SK-N-SH (cell line): Measurements from ENCODE around the gene PZP. TPM values are rescaled to one million over a fixed set of nuclear protein-coding genes. Genes with fewer than 3 reads are reported as not detected.

Experiments used
- CTCF ChIA-PET: fragments of 300-600, 350-600 bp; formaldehyde crosslinking; extraction: SDS; loops from one replicate; lab custom pipeline; 2021; lab: Yijun Ruan, JAX
- POLR2A ChIA-PET: fragments of 350-600 bp; sonication (Branson Sonifier 250); formaldehyde crosslinking; extraction: SDS; loops from one replicate; lab custom pipeline; 2020; ENCODE audit warnings: antibody characterized with exemption, inconsistent platforms; lab: Yijun Ruan, JAX
- DNase-seq: peaks from one replicate; pipeline ENCODE4 v3.0.0; 2012
- H2AFZ ChIP-seq: fragments of 200-600 bp; sonication (generic); 2 replicates; pipeline ENCODE4 v1.8.1; 2016; ENCODE audit warnings: antibody characterized with exemption, mild to moderate bottlenecking, low read depth
- H3F3A ChIP-seq: fragments of 200-600 bp; sonication (generic); replicated peaks from 2 replicates; pipeline ENCODE3; 2016; ENCODE audit warnings: antibody characterized with exemption, mild to moderate bottlenecking; ENCODE audit not compliant: insufficient read depth
- H3K27ac ChIP-seq, 2 experiments: fragments of 200-500 bp in 1 of 2; fragments of 200-600 bp in 1 of 2; sonication (Bioruptor generic) in 1 of 2; sonication (generic), shearing (Covaris generic) in 1 of 2; 2 replicates each; pipeline versions ENCODE4 v1.5.1 to v1.6.1; 2014 to 2016; ENCODE audit warnings: low read depth in 2 of 2, inconsistent platforms in 1 of 2, low read length in 1 of 2, mild to moderate bottlenecking in 1 of 2, mixed read lengths in 1 of 2
- H3K27me3 ChIP-seq: fragments of 200-600 bp; sonication (generic), shearing (Covaris generic); 2 replicates; pipeline ENCODE4 v1.6.1; 2016; ENCODE audit warnings: mixed run types; ENCODE audit not compliant: insufficient read depth
- H3K36me3 ChIP-seq, 2 experiments: fragments of 200-500 bp in 1 of 2; fragments of 200-600 bp in 1 of 2; sonication (Bioruptor generic) in 1 of 2; sonication (generic) in 1 of 2; replicated peaks in 1 of 2; 2 replicates each; pipeline versions ENCODE3 to v1.5.1; 2014 to 2016; ENCODE audit warnings: low read length in 1 of 2, mild to moderate bottlenecking in 1 of 2; ENCODE audit not compliant: insufficient read depth in 2 of 2, control insufficient read depth in 1 of 2
- H3K4me1 ChIP-seq, 2 experiments: fragments of 200-500 bp in 1 of 2; fragments of 200-600 bp in 1 of 2; sonication (Bioruptor generic) in 1 of 2; sonication (generic), shearing (Covaris generic) in 1 of 2; 2 replicates each; pipeline versions ENCODE4 v1.5.1 to v1.6.1; 2014 to 2016; ENCODE audit warnings: low read depth in 1 of 2, low read length in 1 of 2, mixed run types in 1 of 2; ENCODE audit not compliant: insufficient read depth in 2 of 2, control insufficient read depth in 1 of 2
- H3K4me2 ChIP-seq: fragments of 200-600 bp; sonication (generic), shearing (Covaris generic); 2 replicates; pipeline ENCODE4 v1.6.1; 2017; ENCODE audit warnings: mixed run types
- H3K4me3 ChIP-seq, 2 experiments: fragments of 200-500 bp in 1 of 2; fragments of 200-600 bp in 1 of 2; sonication (Bioruptor generic) in 1 of 2; sonication (generic), shearing (Covaris generic) in 1 of 2; 2 replicates each; pipeline versions ENCODE4 v1.5.1 to v1.8.1; 2014 to 2016; ENCODE audit warnings: low read depth in 2 of 2, inconsistent platforms in 1 of 2, low read length in 1 of 2, mild to moderate bottlenecking in 1 of 2, mixed read lengths in 1 of 2, moderate library complexity in 1 of 2
- H3K79me2 ChIP-seq: fragments of 200-600 bp; sonication (generic); 2 replicates; pipeline ENCODE4 v1.8.1; 2017; ENCODE audit warnings: mild to moderate bottlenecking; ENCODE audit not compliant: insufficient read depth
- H3K9ac ChIP-seq: fragments of 200-600 bp; sonication (generic); 2 replicates; pipeline ENCODE4 v1.6.1; 2017; ENCODE audit warnings: mixed run types
- H3K9me2 ChIP-seq: fragments of 200-600 bp; sonication (generic); 2 replicates; pipeline ENCODE4 v1.6.1; 2017; ENCODE audit warnings: mixed run types
- H3K9me3 ChIP-seq: fragments of 200-600 bp; sonication (generic); 2 replicates; pipeline ENCODE4 v1.6.1; 2017; ENCODE audit warnings: mixed run types, mild to moderate bottlenecking, moderate library complexity
- H4K20me1 ChIP-seq: fragments of 200-600 bp; sonication (generic); 2 replicates; pipeline ENCODE4 v1.6.1; 2017; ENCODE audit warnings: mild to moderate bottlenecking, mixed run types; ENCODE audit not compliant: insufficient read depth
- CTCF ChIP-seq: fragments of 200-600 bp; sonication (generic); IDR thresholded peaks from 2 replicates; pipeline ENCODE4 v1.6.1; 2017; ENCODE audit warnings: antibody characterized with exemption, mild to moderate bottlenecking, moderate library complexity
- EP300 ChIP-seq, 2 experiments: IDR thresholded peaks; 2 replicates each; pipeline versions ENCODE4 v1.4.0 to v1.6.1; 2012; ENCODE audit warnings: borderline replicate concordance in 1 of 2, low read depth in 1 of 2, low read length in 1 of 2
- EZH2phosphoT487 ChIP-seq: fragments of 200-600 bp; sonication (generic); IDR thresholded peaks from 2 replicates; pipeline ENCODE4 v1.6.1; 2017; ENCODE audit warnings: low read depth, mixed run types, mild to moderate bottlenecking, antibody characterized with exemption, moderate library complexity, borderline replicate concordance
- FOXJ3 ChIP-seq: sonication (generic); formaldehyde crosslinking; IDR thresholded peaks from 2 replicates; pipeline ENCODE4 v1.5.1; 2020; ENCODE audit warnings: mild to moderate bottlenecking, missing genetic modification reagents
- MXI1 ChIP-seq: IDR thresholded peaks from 2 replicates; pipeline ENCODE4 v1.6.1; 2012; ENCODE audit warnings: mild to moderate bottlenecking, low read depth, low read length, improper control_type of control experiment
- NFIC ChIP-seq: IDR thresholded peaks from 2 replicates; pipeline ENCODE4 v1.4.0; 2012; ENCODE audit warnings: borderline replicate concordance
- POLR2AphosphoS5 ChIP-seq: IDR thresholded peaks from 2 replicates; pipeline ENCODE4 v1.6.1; 2012; ENCODE audit warnings: low read depth, low read length
- REST ChIP-seq: IDR thresholded peaks from 2 replicates; pipeline ENCODE4 v1.6.1; 2012; ENCODE audit warnings: mild to moderate bottlenecking, low read depth, low read length, moderate library complexity
- SIN3A ChIP-seq: IDR thresholded peaks from 2 replicates; pipeline ENCODE4 v1.6.1; 2012; ENCODE audit warnings: low read depth, mild to moderate bottlenecking, low read length, moderate library complexity, borderline replicate concordance
- SMC3 ChIP-seq: IDR thresholded peaks from 2 replicates; pipeline ENCODE4 v1.6.1; 2012; ENCODE audit warnings: low read depth, low read length, improper control_type of control experiment
- TAF1 ChIP-seq: IDR thresholded peaks from 2 replicates; pipeline ENCODE4 v1.6.1; 2012; ENCODE audit warnings: low read depth, mild to moderate bottlenecking, low read length, moderate library complexity, borderline replicate concordance
- TEAD4 ChIP-seq: IDR thresholded peaks from 2 replicates; pipeline ENCODE4 v1.4.0; 2012; ENCODE audit warnings: mild to moderate bottlenecking, borderline replicate concordance; ENCODE audit not compliant: insufficient read depth
- YY1 ChIP-seq: IDR thresholded peaks from 2 replicates; pipeline ENCODE4 v1.4.0; 2012; ENCODE audit warnings: low read depth, mild to moderate bottlenecking
- ZBTB33 ChIP-seq: IDR thresholded peaks from 2 replicates; pipeline ENCODE4 v1.4.0; 2012; ENCODE audit warnings: low read depth, borderline replicate concordance
- polyA plus RNA-seq, 3 experiments: library from polyadenylated mRNA; depleted of rRNA; stranded (reverse); fragments of >200 nt; gene quantifications; 2 replicates each; pipeline ENCODE4 v1.2.3, GENCODE V29; 2012

PZP gene
- polyA plus RNA-seq, 1 of the 3 experiments (the other 2 are of a cell fraction), result not detected

- Histone ChIP-seq H3K4me2 (no peak overlapping the region), H3K4me3 (no peak overlapping the region), H3K9ac (no peak overlapping the region), H3K27me3 (no peaks in the 10 kb centered on the region), H3K4me1 (no peaks in the 10 kb centered on the region), H4K20me1 (no peaks in the 10 kb centered on the region), H2AFZ (no peak overlapping the region), H3K36me3 (no peaks in the 10 kb centered on the region), H3K9me2 (no peaks in the 10 kb centered on the region), H3K79me2 (no peaks in the 10 kb centered on the region), H3F3A (no peaks in the 10 kb centered on the region), H3K9me3 (no peaks in the 10 kb centered on the region), H3K27ac (no peak overlapping the region)
- no peak for TF ChIP-seq SIN3A
- no peak for TF ChIP-seq EZH2phosphoT487
- no peak for TF ChIP-seq CTCF
- no peak for TF ChIP-seq TAF1
- TF ChIP-seq POLR2AphosphoS5, result no peak
- no peak for TF ChIP-seq EP300 (IDR thresholded peaks at IDR 0.05; ENCODE audit: borderline replicate concordance in 1 of 2, low read depth in 1 of 2, low read length in 1 of 2)
- TF ChIP-seq MXI1, result no peak
- TF ChIP-seq ZBTB33, result no peak
- TF ChIP-seq YY1, result no peak
- TF ChIP-seq FOXJ3, result no peak
- TF ChIP-seq NFIC, result no peak
- no peak for TF ChIP-seq REST
- no peak for TF ChIP-seq TEAD4
- TF ChIP-seq SMC3, result no peak
- ChIA-PET POLR2A (no interaction called here), CTCF (no interaction called here)
- DNase-seq, result no peak
Observed at GRCh38 chr12:9198012-9198411, 10.2 kb downstream of the PZP start.
